GM21786 (cell line): ENCODE results near the gene CAPRIN1.
A peak's percentile ranks its signal among the peaks of the same experiment; 100 is the strongest.
"Not testable (repeated sequence)": the region's sequence is repeated elsewhere in the genome, so short reads cannot be mapped to it uniquely, and the experiment has no call there.

ENCODE experiments used
- ATAC-seq: cut with Tn5 transposase; IDR thresholded peaks from one replicate; pipeline ENCODE4 v1.9.1; 2021; ENCODE audit not compliant: unreplicated experiment

The CAPRIN1 gene

DNA sequence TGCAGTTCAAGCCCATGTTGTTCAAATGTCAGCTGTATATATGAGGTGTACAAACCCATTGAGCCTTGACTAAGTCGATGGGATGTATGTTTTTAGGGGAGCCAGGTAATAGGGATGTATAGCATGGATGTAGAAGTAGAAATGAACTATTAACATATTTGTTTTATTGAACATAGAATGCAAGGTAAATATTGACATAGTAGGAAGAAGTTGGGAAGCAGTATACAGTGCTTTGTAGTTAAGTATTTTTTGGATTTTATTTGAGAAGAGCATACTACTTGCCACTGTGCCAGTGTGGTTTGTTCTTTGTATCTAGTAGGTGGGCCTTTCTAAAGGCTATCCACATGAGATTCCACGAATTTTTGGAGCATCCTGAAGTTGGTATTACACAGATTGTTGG, 33.1 kb downstream of the CAPRIN1 start:
- ATAC-seq = no peak

DNA sequence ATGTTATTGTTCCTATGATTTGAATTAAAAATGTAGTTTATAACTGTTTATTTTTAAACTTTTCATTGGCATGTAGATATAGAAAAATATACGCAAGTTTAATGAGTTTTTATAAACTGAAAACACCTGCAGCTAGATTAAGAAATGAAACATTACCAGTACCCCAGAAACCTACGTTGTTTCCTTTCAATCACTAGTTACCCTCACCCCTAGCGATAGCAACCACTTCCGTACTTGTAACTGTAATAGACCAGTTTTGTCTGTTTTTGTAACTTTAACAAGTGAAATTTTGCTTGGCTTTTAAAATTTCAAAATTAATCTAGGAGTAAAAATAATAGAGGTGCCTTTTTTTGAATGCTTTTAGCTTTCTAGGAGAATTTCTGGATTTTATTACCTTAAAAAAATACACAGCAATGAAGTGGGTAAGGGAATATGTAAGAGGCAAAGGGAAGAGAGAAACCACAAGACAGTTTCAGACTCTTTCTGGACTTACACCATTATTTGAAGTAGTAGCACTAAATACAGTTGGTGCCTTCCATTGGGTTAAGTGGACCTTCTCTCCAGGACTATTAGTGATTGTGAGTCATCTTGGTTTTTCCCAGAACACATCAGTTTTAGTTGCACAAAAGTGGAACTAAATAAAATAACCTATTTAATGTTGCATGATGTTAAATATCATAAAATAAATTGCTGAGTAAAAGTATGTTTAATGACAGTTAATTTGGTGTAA, 35.2 kb downstream of the CAPRIN1 start:
- ATAC-seq = no peak

DNA sequence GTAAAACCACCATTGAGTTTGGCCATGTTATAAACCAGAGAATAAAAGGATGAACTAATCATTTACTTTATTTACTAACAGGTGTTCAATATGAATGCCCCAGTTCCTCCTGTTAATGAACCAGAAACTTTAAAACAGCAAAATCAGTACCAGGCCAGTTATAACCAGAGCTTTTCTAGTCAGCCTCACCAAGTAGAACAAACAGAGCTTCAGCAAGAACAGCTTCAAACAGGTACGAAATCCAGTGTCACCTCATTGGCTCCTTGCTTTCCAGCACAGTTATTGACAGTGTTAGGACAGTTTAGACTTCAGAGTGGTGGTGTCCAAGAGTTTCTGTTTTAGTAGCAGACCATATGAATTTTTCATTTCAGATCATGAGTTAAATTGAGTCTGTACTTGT, 40.3 kb downstream of the CAPRIN1 start:
- no peak for ATAC-seq

DNA sequence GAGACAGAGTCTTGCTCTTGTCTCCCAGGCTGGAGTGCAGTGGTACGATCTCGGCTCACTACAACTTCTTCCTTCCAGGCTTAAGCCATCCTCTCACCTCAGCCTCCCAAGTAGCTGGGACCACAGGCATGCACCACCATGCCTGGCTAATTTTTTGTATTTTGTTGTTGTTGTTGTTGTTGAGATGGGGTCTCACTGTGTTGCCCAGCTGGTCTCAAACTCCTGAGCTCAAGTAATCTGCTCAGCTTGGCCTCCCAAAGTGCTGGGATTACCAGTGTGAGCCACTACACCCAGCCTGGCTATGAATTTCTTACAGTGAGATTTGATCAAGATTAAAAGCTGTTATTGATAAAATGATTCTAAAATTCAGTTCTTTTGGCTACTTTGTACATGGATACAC, 43.4 kb downstream of the CAPRIN1 start:
- ATAC-seq = not testable (repeated sequence)

DNA sequence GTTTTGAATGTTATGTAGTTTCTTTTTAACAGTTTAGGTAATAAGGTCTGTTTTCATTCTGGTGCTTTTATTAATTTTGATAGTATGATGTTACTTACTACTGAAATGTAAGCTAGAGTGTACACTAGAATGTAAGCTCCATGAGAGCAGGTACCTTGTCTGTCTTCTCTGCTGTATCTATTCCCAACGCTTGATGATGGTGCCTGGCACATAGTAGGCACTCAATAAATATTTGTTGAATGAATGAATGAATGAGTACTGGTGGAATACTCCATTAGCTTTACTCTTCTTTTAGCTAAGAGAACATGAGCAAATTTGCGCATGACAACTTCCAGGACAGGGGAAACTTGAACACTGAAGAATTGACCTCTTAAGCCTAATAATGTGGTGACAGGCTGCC, 47.3 kb downstream of the CAPRIN1 start:
- ATAC-seq = no peak

DNA sequence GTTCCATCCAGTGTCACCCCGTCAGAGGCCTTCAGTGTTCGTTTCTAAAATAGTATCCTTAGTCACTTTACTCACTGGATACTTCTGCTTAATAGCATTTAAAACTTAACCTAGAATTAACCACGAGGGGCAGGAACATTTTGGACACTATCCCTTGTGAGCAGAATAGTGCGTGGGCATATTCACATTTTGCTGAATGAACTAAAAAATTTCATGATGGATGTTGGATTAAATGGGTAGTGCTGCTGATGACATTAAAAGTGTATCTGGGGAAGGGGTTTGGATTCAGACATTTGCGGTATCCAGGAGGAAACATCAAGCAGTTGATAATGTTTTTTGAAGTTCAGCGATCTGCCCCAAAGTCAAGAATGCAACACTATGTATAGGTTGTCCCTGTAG, 53.1 kb downstream of the CAPRIN1 start:
- ATAC-seq = no peak

DNA sequence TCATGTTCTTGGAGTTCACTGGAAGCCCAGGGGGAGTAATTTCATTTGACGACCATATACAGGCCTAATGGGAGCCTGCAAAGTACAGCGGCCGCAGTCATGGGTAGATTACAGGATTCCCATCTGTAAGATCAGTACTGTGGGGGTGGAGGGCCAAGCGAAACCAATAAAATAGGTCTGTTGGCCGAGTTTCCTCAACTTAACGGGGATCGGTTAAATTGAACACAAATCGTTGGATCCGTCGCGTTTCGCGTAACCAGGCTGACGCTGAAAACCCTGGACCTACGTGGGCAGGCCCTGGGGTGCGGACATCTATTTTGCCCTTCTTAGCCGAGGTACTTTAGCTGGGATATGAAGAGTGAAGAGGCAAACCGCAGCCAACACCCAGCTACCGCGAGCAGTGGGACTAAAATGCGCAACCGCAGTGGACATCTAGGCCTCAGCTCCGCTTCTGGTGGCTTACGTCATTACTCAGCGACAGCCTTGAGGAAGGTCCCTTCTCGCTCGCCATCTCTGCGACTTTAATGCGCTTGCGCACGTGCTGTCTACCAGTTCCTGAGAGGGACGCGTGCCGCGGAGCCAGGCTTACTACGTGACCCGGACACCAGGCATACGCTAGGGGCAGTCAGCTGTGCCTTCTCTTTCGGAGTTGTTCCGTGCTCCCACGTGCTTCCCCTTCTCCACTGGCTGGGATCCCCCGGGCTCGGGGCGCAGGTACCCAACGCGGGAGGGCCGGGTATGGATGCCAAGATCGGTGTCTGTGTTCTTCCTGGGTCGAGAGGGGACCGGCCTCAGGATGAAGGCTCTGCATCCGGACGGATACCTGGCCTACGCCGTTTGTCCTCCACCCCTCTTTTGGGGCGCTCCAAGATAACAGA, 53.8 kb downstream of the CAPRIN1 start, which contains the start of gene NAT10:
TSS of gene NAT10 (plus strand) at position 551 of the 878 bp plus-strand sequence. CDS start 2,597 bp downstream, outside the sequence.
- peak; percentile 91 for ATAC-seq

DNA sequence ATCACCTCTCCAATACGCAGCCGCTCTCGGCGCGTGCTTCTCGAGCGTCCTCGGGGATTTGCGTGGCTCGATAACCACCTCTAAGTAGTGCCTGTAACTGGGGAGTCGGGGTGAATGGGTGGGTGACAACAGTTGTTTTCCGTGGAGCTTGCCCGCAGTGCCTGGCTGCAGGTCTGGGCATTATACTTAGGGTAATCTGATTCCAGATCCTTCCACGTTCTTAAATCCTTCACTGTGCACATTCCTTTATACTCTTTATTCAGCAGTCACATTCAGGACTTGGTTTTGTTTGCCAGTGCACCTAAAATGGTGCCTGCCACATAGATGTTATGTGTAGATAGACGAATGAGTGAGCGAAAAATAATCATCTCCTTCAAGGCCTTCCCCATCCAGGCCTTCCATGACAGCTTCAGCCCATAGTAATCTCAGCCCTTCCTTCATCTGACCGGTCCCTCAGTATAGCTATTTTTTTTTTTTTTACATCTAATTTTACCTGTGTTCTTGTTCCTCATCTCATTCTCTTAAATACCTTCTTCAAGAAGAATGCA, 54.5 kb downstream of the CAPRIN1 start:
- no peak for ATAC-seq

DNA sequence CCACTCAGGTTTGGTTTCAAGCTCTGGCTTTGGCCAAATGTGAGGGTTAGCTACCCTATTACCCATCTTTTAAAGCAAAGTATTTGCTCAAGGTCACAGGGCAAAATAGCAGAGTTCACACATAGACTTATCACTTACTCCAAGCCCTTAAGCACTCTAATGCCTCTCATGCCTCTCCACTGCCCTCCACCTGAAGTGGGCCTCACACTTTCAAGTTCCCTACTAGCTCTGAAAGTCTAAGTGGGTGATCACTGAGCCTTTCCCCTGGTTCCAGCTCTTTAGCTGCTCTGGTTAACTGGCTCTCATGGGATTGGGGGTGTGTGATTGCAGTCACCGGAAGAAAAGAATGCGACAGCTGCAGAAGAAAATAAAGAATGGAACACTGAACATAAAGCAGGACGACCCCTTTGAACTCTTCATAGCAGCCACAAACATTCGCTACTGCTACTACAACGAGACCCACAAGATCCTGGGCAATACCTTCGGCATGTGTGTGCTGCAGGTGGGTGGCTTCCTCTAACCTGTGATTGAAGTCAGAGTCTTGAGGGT, 60.3 kb downstream of the CAPRIN1 start:
- no peak for ATAC-seq

DNA sequence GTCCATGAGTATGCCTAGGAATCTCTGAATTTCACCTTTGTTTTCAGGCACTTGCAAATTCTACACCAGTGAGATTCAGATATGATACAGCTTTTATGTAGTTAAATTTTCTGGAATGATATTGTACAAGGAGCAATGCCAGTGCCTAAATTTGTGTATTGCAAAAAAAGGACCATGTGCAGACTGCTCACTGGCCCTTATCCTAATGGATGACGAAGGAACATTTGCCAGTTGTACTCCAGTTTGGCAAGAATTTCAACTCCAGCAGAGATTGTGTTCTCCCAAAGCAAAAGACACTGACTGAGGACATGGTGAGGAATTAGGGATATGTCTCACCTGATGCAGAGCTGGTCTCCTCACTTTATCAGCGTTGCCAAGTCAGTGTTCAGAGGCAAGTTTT, 62.5 kb downstream of the CAPRIN1 start:
- ATAC-seq = no peak

DNA sequence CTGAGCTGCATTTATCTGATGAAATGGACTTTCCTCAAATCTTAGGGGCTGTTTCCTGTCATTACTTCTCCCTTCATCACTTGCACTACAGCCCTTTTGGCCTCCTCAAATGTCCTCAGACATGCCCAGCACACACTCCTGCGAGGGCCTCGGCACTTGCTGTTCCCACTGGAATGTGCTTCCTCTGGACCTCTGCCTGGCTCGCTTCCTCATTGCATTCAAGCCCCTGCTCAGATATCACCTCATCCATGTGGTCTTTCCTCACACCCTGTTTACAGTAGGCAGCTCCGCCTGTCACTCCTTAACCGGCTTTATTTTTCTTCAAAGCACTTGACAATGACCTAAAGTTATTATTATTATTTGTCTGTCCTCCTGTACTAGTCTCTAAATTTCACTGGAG, 62.9 kb downstream of the CAPRIN1 start:
- ATAC-seq = no peak

DNA sequence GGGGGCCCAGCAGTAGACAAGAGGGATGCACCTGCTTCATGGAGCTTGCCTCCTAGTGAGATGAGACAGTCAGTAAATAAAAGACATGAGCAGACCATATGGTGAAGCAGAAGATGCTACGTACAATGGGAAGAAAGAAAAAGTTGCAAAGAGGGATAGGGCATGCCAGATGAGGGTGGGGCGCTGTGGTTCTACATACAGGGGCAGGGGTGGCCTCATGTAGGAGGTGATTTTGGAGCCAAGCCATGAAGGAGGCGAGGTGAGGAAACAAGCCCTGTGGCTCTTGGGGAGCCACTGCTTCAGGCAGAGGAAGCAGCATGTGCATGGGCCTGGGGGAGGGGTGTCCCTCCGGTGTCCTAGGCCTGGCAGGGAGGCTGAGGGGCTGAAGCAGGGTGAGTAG, 69.1 kb downstream of the CAPRIN1 start:
- ATAC-seq = no peak

DNA sequence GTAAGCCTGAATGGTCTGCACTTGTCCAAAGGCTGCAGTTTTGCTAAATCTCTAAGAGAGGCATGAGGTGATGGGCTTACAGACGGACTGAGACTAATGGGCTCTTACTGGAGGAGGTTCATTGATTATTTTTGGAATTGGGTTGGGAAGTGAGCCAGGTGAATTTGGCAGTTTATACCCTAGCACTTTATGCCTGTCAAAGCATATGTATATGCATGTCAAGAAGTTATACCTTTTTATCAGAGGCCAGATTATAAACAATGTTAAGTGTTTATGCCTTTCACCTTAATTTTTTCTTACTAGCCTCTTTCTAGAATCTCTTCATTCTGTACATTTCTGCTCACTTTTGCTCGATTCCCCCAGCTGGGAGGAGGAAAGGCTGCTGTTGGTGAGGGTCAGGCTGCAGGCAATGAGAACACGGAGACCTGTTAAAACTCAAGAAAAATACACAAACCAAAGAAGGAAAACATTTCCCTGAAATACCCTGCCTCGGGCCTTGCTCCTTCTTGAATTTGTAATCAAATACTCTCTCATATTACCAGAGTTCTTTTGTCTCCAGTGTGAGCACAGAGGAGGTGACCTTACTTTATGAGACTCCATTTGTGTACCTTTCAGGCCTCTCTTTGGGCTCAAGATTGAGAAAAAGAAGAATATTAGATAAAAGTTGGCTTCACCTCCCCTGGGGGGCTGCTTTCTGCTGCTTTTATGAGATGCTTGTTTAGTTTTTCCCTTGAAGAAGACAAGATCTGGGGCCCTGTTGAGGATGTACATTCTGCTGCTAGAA, 73.5 kb downstream of the CAPRIN1 start:
- ATAC-seq = no peak

DNA sequence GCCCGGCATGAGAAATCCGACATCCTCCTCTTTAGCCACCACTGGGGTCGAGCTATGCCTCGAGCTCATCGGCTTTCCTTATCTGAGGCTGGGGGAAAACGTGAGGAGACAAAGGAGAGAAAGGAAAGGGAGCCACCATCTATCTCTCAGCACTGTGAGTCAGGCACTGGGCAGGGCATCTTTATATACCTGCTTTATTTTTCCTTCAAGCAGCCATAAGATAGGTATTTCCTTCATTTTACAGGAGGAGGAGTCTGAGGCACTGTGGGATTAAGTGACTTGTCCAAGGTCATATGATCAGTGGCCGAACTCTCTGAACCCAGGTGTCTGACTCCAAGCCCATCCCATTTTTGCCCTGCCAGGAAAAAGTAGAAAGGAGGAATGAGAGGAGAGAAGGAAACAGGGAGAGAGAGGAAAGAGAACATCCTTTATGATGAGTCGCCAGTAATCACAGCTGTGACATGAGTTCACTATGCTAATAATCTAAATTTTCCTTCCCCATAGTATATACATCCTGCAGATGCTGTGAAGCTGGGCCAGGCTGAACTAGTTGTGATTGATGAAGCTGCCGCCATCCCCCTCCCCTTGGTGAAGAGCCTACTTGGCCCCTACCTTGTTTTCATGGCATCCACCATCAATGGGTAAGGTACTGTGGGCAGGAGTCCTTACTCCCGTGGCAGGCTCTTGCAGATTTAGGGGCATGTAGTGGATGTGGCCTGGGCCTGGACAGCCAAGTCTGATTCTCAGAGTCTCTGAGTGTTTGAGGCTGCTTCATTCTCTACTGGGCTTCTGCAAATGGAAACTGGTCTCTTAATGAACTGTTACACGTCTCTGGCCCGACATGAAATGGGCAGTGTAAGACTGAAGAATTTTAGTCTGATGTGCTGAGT, 75.7 kb downstream of the CAPRIN1 start:
- ATAC-seq = no peak

DNA sequence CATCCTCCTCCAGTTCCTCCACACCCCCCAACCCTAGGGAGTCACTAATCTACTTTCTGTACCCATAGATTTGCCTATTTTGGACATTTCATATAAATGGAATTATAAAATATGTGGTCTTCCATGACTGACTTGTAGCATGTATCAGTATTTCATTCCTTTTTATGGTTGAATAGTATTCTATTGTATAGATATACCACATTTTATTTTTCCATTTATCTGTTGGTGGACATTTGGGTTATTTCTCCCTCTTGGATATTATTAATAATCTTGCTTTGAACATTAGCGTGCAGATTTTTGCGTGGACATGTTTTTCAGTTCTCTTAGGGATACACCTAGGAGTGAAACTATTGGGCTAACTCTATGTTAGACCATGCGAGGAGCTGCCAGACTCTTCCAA, 77.3 kb downstream of the CAPRIN1 start:
- no peak for ATAC-seq

DNA sequence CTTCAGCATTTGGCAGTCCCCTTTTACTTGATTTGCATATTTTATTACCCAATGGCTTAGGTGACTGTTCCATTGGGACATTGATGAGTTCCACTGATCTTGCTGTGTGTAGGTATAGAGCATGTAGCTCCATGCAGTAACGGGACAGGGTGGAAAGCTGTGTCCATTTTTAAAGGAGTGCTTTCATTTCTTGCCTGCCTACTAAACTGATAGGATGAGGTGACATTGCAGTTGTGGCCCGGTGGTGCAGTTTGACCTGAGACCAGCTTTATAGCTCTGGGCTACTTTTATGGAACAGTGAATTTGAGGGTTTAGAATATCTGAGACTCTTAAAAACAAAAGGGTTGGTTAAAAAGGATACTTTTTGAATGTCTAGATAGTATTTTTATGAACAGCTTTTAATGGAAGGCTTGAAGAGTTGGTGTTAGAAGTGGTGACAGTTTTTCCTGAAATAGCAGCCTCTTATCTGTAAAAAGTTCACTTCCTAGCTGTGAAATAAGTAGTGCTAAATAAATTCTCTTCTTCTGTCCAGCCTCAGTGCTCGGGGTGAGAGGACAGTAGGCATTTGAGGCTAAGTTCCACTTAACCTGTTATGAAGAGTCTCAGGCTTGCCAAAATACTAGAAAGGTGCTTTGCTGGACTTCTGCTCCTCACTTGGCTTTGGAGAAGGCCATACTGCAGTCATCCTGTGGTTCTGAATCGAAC, 80.9 kb downstream of the CAPRIN1 start:
- ATAC-seq = no peak

DNA sequence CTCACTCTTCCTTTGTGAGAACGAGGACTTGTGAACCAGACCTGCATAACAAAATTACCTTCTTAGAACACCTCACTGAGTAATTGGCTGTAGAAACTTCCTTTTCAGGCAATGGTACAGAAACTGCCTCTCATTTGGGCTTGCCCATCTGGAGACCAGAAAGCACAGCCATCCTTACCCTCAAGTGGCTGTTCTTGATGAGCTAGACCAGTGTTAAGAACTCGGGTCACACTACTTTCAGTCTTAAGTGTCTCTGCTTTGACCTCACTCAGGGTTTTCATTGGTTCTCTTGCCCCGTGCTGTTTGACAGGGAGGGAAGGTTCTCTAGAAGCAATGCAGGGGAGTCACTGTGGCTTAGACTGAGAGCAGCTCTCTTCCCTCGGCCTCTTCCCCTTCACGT, 83.2 kb downstream of the CAPRIN1 start:
- ATAC-seq = peak; percentile 48

DNA sequence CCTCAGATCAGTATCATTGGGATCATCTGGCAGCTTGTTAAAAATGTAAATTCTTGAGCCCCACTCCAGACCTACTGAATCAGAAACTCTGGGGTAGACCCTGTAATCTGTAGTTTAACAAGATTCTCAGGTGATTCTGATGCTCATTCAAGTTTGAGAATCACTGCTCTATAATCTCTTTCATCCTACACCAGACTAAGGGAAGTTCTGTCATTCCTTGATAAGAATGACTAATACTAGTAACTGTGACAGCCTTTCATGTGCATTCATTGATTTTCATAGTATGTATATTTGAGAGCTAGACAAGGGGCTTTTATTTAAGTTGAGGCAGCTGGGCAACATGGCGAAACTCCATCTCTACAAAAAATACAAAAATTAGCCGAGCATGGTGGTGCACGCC, 83.9 kb downstream of the CAPRIN1 start:
- no peak for ATAC-seq

DNA sequence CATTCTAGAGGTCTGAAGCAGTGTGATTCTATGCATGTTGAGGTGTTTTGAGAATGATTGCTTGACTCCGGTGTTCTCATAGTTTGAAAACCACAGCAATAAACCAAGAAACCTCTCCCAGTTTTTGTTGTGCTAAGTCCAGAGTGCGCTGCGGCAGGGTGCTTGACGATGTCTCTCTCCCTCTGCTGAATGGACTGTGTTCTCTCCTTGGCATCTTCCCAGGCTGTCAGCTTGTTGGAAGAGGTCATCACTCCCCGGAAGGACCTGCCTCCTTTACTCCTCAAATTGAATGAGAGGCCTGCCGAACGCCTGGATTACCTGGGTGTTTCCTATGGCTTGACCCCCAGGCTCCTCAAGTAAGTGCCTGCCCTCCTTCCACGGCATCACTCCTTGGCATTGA, 84.9 kb downstream of the CAPRIN1 start:
- no peak for ATAC-seq
